GM23338 (cell line): ENCODE data around the gene ENOSF1. TPM values are rescaled to one million over a fixed set of nuclear protein-coding genes. Genes with fewer than 3 reads are reported as not detected.
A peak's percentile ranks its signal among the peaks of the same experiment; 100 is the strongest.

Experiments used
- ATAC-seq: fragments of 200-7000 bp; cut with Tn5 transposase; 3 replicates; pipeline ENCODE4 v1.9.1; 2020
- DNase-seq: peaks from one replicate; pipeline ENCODE4 v3.0.0-alpha.2; 2015; ENCODE audit warnings: low spot score
- H2AFZ ChIP-seq: fragments of 200-600 bp; sonication (generic); 2 replicates; pipeline ENCODE4 v1.8.0; 2016; ENCODE audit warnings: antibody characterized with exemption, mild to moderate bottlenecking, moderate library complexity
- H3F3A ChIP-seq: fragments of 200-600 bp; sonication (generic); replicated peaks from 2 replicates; pipeline ENCODE4 v1.8.0; 2017; ENCODE audit warnings: antibody characterized with exemption, mixed run types, low read depth
- H3K27ac ChIP-seq: fragments of 200-600 bp; sonication (generic); 2 replicates; pipeline ENCODE4 v1.6.1; 2016; ENCODE audit warnings: low read depth
- H3K27me3 ChIP-seq: fragments of 200-600 bp; sonication (generic); 2 replicates; pipeline ENCODE4 v1.8.0; 2016; ENCODE audit warnings: mild to moderate bottlenecking, mixed run types, moderate library complexity; ENCODE audit not compliant: insufficient read depth
- H3K36me3 ChIP-seq: fragments of 200-600 bp; sonication (generic); 2 replicates; pipeline ENCODE4 v1.8.0; 2016; ENCODE audit warnings: mild to moderate bottlenecking; ENCODE audit not compliant: insufficient read depth
- H3K4me1 ChIP-seq: fragments of 200-600 bp; sonication (generic); 2 replicates; pipeline ENCODE4 v1.8.0; 2016; ENCODE audit warnings: mild to moderate bottlenecking, moderate library complexity; ENCODE audit not compliant: insufficient read depth
- H3K4me2 ChIP-seq: fragments of 200-600 bp; sonication (generic); 2 replicates; pipeline ENCODE4 v1.7.1; 2017; ENCODE audit warnings: mixed run types
- H3K4me3 ChIP-seq: fragments of 200-600 bp; sonication (generic); 2 replicates; pipeline ENCODE4 v1.6.1; 2016; ENCODE audit warnings: mixed run types
- H3K79me2 ChIP-seq: fragments of 200-600 bp; sonication (generic); replicated peaks from 2 replicates; pipeline ENCODE4 v1.8.0; 2017; ENCODE audit warnings: mild to moderate bottlenecking; ENCODE audit not compliant: insufficient read depth
- H3K9me2 ChIP-seq: fragments of 200-600 bp; sonication (generic); 2 replicates; pipeline ENCODE4 v1.8.0; 2017; ENCODE audit not compliant: insufficient read depth
- H4K20me1 ChIP-seq: fragments of 200-600 bp; sonication (generic); replicated peaks from 2 replicates; pipeline ENCODE4 v1.8.0; 2017; ENCODE audit warnings: mild to moderate bottlenecking; ENCODE audit not compliant: insufficient read depth
- H3K27ac Mint-ChIP-seq: 2 replicates; pipeline ENCODE4 v1.8.0; 2020; ENCODE audit warnings: inconsistent platforms, mild to moderate bottlenecking, moderate library complexity, mixed read lengths
- H3K27me3 Mint-ChIP-seq: 3 replicates; pipeline ENCODE4 v1.8.0; 2022; ENCODE audit warnings: low read depth, mild to moderate bottlenecking, moderate library complexity, mixed read lengths, inconsistent platforms; ENCODE audit not compliant: insufficient read depth, poor library complexity
- H3K36me3 Mint-ChIP-seq: 3 replicates; pipeline ENCODE4 v1.8.0; 2021; ENCODE audit warnings: low read depth, mild to moderate bottlenecking, inconsistent platforms, moderate library complexity, mixed read lengths
- H3K4me1 Mint-ChIP-seq: 3 replicates; pipeline ENCODE4 v1.8.0; 2020; ENCODE audit warnings: mild to moderate bottlenecking, inconsistent platforms, mixed read lengths
- H3K4me3 Mint-ChIP-seq: 3 replicates; pipeline ENCODE4 v1.8.0; 2021; ENCODE audit warnings: moderate library complexity, mild to moderate bottlenecking, inconsistent platforms, mixed read lengths
- H3K9me3 Mint-ChIP-seq: 3 replicates; pipeline ENCODE4 v1.8.0; 2020; ENCODE audit warnings: moderate library complexity, mild to moderate bottlenecking, inconsistent platforms, mixed read lengths
- CREB1 ChIP-seq: fragments of 250-450 bp; sonication (Bioruptor Pico); IDR thresholded peaks from 2 replicates; pipeline ENCODE4 v1.5.0; 2020; ENCODE audit warnings: low read depth, mild to moderate bottlenecking, moderate library complexity
- EZH2 ChIP-seq: fragments of 200-600 bp; sonication (generic); IDR thresholded peaks from one replicate; pipeline ENCODE4 v1.8.0; 2017; ENCODE audit warnings: antibody characterized with exemption, mild to moderate bottlenecking, low read depth; ENCODE audit not compliant: unreplicated experiment
- EZH2phosphoT487 ChIP-seq: fragments of 200-600 bp; sonication (generic); IDR thresholded peaks from one replicate; pipeline ENCODE4 v1.8.1; 2018; ENCODE audit warnings: antibody characterized with exemption; ENCODE audit not compliant: unreplicated experiment
- JUNB ChIP-seq: IDR thresholded peaks from one replicate; pipeline ENCODE4 v1.6.1; 2016; ENCODE audit warnings: antibody characterized with exemption; ENCODE audit not compliant: unreplicated experiment
- NANOG ChIP-seq: IDR thresholded peaks from 2 replicates; pipeline ENCODE4 v1.6.1; 2016; ENCODE audit warnings: antibody characterized with exemption, borderline replicate concordance
- POLR2AphosphoS5 ChIP-seq: IDR thresholded peaks from 2 replicates; pipeline ENCODE4 v1.6.1; 2016; ENCODE audit warnings: antibody characterized with exemption, low read depth
- STAT1 ChIP-seq: IDR thresholded peaks from one replicate; pipeline ENCODE4 v1.6.1; 2016; ENCODE audit warnings: antibody characterized with exemption; ENCODE audit not compliant: unreplicated experiment
- ZNF114 ChIP-seq: fragments of 250-450 bp; sonication (Bioruptor Pico); IDR thresholded peaks from 2 replicates; pipeline ENCODE4 v1.5.0; 2020; ENCODE audit warnings: mild to moderate bottlenecking, moderate library complexity
- ZNF331 ChIP-seq: fragments of 250-450 bp; sonication (Bioruptor Pico); IDR thresholded peaks from 2 replicates; pipeline ENCODE4 v1.5.0; 2020; ENCODE audit warnings: low read depth, mild to moderate bottlenecking, moderate library complexity
- polyA plus RNA-seq: library from polyadenylated mRNA; unstranded; fragments of >200 nt; fragmentation: Nextera tagmentation; extraction: Ambion mirVana; gene quantifications from 2 replicates; pipeline ENCODE4 v1.2.1, GENCODE V29; 2016
- total RNA-seq: library from RNA; depleted of rRNA; stranded (reverse); fragments of >200 nt; shearing (Covaris generic); gene quantifications from 2 replicates; pipeline ENCODE4 v1.2.3, GENCODE V29; 2014
- TF ChIP-seq, protein P1 (sequence below): IDR thresholded peaks from 2 replicates; pipeline ENCODE4 v1.6.1; 2016; ENCODE audit warnings: antibody characterized with exemption
- TF ChIP-seq, protein P2 (sequence below), 2 experiments: fragments of 200-600 bp in 1 of 2; sonication (generic) in 1 of 2; conservative IDR thresholded peaks; 2 replicates each; pipeline versions ENCODE4 v1.5.1 to v1.6.1; 2016 to 2017; ENCODE audit warnings: antibody characterized with exemption in 2 of 2, low read depth in 2 of 2, mild to moderate bottlenecking in 2 of 2, moderate library complexity in 1 of 2
- TF ChIP-seq, protein P3 (sequence below): fragments of 250-450 bp; sonication (Bioruptor Pico); IDR thresholded peaks from 2 replicates; pipeline ENCODE4 v1.5.0; 2020; ENCODE audit warnings: mild to moderate bottlenecking, moderate library complexity
- TF ChIP-seq, protein P4 (sequence below): IDR thresholded peaks from one replicate; pipeline ENCODE4 v1.6.1; 2018; ENCODE audit warnings: antibody characterized with exemption; ENCODE audit not compliant: unreplicated experiment

ENOSF1 gene
- total and polyA plus RNA-seq, 2 experiments from 2014 or later: 30.1 to 36.4 TPM

DNA sequence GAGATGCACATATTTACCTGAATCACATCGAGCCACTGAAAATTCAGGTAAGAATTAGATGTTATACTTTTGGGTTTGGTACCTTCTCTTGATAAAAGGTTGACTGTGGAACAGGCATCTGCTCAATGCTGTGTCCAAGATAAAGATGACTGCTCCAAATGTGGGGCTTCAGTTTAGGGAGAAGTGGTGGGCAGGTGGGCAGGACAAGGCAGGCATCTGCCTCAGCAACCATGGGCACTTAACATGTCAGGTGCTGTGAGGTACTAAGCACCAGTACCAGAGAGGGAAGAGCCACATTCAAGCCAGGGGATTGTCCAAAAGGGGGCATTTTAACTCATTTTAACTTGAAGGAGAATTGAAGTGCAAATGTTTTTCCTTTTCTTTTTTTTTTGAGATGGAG, 41.0 kb downstream of the ENOSF1 start:
- peaks cover 3% of the 10 kb centered on the region; the same call in 1 of the 2 replicates for H3K9me2 ChIP-seq
- no peak overlapping the region for H3K4me3 Mint-ChIP-seq
- no peaks in the 10 kb centered on the region for H3K4me1 ChIP-seq
- H3K27me3 ChIP-seq: no peaks in the 10 kb centered on the region
- DNase-seq (no peak), ATAC-seq (no peak)
- peaks cover 87% of the 10 kb centered on the region for H3K36me3 Mint-ChIP-seq
- H3K4me2 ChIP-seq: no peak overlapping the region
- no peaks in the 10 kb centered on the region; the same call in 2 of the 3 replicates for H3K4me1 Mint-ChIP-seq
- no peak overlapping the region for H3K4me3 ChIP-seq
- peaks cover 54% of the 10 kb centered on the region for H3K36me3 ChIP-seq
- H3K9me3 Mint-ChIP-seq: peaks cover 5% of the 10 kb centered on the region; the same call in 2 of the 3 replicates
- H3K79me2 ChIP-seq: peaks cover 7% of the 10 kb centered on the region
- H3K27ac Mint-ChIP-seq: peak overlapping the region; percentile 38; the same call in 1 of the 2 replicates
- H4K20me1 ChIP-seq: peaks cover 10% of the 10 kb centered on the region
- TF ChIP-seq CREB1: no peak
- TF ChIP-seq, protein P1, sequence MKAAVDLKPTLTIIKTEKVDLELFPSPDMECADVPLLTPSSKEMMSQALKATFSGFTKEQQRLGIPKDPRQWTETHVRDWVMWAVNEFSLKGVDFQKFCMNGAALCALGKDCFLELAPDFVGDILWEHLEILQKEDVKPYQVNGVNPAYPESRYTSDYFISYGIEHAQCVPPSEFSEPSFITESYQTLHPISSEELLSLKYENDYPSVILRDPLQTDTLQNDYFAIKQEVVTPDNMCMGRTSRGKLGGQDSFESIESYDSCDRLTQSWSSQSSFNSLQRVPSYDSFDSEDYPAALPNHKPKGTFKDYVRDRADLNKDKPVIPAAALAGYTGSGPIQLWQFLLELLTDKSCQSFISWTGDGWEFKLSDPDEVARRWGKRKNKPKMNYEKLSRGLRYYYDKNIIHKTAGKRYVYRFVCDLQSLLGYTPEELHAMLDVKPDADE: no peak
- no peak for TF ChIP-seq ZNF331
- no peak for TF ChIP-seq EZH2phosphoT487
- no peak for TF ChIP-seq JUNB
- no peak for TF ChIP-seq STAT1
- TF ChIP-seq, protein P2, sequence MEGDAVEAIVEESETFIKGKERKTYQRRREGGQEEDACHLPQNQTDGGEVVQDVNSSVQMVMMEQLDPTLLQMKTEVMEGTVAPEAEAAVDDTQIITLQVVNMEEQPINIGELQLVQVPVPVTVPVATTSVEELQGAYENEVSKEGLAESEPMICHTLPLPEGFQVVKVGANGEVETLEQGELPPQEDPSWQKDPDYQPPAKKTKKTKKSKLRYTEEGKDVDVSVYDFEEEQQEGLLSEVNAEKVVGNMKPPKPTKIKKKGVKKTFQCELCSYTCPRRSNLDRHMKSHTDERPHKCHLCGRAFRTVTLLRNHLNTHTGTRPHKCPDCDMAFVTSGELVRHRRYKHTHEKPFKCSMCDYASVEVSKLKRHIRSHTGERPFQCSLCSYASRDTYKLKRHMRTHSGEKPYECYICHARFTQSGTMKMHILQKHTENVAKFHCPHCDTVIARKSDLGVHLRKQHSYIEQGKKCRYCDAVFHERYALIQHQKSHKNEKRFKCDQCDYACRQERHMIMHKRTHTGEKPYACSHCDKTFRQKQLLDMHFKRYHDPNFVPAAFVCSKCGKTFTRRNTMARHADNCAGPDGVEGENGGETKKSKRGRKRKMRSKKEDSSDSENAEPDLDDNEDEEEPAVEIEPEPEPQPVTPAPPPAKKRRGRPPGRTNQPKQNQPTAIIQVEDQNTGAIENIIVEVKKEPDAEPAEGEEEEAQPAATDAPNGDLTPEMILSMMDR (conservative IDR thresholded peaks at IDR 0.05; ENCODE audit: low read depth in 2 of 2): no peak
- no peak for TF ChIP-seq NANOG
- TF ChIP-seq POLR2AphosphoS5: no peak
- TF ChIP-seq, protein P3, sequence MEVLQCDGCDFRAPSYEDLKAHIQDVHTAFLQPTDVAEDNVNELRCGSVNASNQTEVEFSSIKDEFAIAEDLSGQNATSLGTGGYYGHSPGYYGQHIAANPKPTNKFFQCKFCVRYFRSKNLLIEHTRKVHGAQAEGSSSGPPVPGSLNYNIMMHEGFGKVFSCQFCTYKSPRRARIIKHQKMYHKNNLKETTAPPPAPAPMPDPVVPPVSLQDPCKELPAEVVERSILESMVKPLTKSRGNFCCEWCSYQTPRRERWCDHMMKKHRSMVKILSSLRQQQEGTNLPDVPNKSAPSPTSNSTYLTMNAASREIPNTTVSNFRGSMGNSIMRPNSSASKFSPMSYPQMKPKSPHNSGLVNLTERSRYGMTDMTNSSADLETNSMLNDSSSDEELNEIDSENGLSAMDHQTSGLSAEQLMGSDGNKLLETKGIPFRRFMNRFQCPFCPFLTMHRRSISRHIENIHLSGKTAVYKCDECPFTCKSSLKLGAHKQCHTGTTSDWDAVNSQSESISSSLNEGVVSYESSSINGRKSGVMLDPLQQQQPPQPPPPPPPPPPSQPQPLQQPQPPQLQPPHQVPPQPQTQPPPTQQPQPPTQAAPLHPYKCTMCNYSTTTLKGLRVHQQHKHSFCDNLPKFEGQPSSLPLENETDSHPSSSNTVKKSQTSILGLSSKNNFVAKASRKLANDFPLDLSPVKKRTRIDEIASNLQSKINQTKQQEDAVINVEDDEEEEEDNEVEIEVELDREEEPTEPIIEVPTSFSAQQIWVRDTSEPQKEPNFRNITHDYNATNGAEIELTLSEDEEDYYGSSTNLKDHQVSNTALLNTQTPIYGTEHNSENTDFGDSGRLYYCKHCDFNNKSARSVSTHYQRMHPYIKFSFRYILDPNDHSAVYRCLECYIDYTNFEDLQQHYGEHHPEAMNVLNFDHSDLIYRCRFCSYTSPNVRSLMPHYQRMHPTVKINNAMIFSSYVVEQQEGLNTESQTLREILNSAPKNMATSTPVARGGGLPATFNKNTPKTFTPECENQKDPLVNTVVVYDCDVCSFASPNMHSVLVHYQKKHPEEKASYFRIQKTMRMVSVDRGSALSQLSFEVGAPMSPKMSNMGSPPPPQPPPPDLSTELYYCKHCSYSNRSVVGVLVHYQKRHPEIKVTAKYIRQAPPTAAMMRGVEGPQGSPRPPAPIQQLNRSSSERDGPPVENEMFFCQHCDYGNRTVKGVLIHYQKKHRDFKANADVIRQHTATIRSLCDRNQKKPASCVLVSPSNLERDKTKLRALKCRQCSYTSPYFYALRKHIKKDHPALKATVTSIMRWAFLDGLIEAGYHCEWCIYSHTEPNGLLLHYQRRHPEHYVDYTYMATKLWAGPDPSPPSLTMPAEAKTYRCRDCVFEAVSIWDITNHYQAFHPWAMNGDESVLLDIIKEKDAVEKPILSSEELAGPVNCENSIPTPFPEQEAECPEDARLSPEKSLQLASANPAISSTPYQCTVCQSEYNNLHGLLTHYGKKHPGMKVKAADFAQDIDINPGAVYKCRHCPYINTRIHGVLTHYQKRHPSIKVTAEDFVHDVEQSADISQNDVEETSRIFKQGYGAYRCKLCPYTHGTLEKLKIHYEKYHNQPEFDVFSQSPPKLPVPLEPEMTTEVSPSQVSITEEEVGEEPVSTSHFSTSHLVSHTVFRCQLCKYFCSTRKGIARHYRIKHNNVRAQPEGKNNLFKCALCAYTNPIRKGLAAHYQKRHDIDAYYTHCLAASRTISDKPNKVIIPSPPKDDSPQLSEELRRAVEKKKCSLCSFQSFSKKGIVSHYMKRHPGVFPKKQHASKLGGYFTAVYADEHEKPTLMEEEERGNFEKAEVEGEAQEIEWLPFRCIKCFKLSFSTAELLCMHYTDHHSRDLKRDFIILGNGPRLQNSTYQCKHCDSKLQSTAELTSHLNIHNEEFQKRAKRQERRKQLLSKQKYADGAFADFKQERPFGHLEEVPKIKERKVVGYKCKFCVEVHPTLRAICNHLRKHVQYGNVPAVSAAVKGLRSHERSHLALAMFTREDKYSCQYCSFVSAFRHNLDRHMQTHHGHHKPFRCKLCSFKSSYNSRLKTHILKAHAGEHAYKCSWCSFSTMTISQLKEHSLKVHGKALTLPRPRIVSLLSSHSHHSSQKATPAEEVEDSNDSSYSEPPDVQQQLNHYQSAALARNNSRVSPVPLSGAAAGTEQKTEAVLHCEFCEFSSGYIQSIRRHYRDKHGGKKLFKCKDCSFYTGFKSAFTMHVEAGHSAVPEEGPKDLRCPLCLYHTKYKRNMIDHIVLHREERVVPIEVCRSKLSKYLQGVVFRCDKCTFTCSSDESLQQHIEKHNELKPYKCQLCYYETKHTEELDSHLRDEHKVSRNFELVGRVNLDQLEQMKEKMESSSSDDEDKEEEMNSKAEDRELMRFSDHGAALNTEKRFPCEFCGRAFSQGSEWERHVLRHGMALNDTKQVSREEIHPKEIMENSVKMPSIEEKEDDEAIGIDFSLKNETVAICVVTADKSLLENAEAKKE (CRISPR knock-in tag): no peak
- TF ChIP-seq ZNF114 (CRISPR knock-in tag): no peak
- TF ChIP-seq, protein P4, sequence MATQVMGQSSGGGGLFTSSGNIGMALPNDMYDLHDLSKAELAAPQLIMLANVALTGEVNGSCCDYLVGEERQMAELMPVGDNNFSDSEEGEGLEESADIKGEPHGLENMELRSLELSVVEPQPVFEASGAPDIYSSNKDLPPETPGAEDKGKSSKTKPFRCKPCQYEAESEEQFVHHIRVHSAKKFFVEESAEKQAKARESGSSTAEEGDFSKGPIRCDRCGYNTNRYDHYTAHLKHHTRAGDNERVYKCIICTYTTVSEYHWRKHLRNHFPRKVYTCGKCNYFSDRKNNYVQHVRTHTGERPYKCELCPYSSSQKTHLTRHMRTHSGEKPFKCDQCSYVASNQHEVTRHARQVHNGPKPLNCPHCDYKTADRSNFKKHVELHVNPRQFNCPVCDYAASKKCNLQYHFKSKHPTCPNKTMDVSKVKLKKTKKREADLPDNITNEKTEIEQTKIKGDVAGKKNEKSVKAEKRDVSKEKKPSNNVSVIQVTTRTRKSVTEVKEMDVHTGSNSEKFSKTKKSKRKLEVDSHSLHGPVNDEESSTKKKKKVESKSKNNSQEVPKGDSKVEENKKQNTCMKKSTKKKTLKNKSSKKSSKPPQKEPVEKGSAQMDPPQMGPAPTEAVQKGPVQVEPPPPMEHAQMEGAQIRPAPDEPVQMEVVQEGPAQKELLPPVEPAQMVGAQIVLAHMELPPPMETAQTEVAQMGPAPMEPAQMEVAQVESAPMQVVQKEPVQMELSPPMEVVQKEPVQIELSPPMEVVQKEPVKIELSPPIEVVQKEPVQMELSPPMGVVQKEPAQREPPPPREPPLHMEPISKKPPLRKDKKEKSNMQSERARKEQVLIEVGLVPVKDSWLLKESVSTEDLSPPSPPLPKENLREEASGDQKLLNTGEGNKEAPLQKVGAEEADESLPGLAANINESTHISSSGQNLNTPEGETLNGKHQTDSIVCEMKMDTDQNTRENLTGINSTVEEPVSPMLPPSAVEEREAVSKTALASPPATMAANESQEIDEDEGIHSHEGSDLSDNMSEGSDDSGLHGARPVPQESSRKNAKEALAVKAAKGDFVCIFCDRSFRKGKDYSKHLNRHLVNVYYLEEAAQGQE: no peak
- no peak for TF ChIP-seq EZH2
- peaks cover 10% of the 10 kb centered on the region for H3K27me3 Mint-ChIP-seq
- H3K27ac ChIP-seq: no peak overlapping the region
- peaks cover 7% of the 10 kb centered on the region; the same call in 1 of the 2 replicates for H3F3A ChIP-seq
- no peak overlapping the region for H2AFZ ChIP-seq
